HEK293T (cell line): ENCODE results near the gene STRN3.

ENCODE experiments used
- CTCF ChIA-PET: fragments of 350-600 bp; formaldehyde crosslinking; extraction: SDS; loops from one replicate; lab custom pipeline; 2021; ENCODE audit warnings: antibody characterized with exemption, inconsistent platforms; lab: Yijun Ruan, JAX
- POLR2A ChIA-PET: fragments of 350-600 bp; formaldehyde crosslinking; extraction: SDS; loops from one replicate; lab custom pipeline; 2020; ENCODE audit warnings: antibody characterized with exemption, inconsistent platforms; lab: Yijun Ruan, JAX
- DNase-seq: peaks from one replicate; pipeline ENCODE4 v3.0.0; 2012; ENCODE audit warnings: mixed read lengths; ENCODE audit errors: extremely low spot score
- ARNT ChIP-seq: fragments of 450-650 bp; IDR thresholded peaks from 2 replicates; pipeline ENCODE4 v1.6.1; 2017; ENCODE audit warnings: mild to moderate bottlenecking
- BHLHE40 ChIP-seq: fragments of 450-650 bp; IDR thresholded peaks from 2 replicates; pipeline ENCODE4 v1.6.1; 2016; ENCODE audit warnings: mild to moderate bottlenecking, moderate library complexity, borderline replicate concordance
- CTBP1 ChIP-seq: fragments of 450-650 bp; IDR thresholded peaks from 2 replicates; pipeline ENCODE4 v1.6.1; 2016; ENCODE audit warnings: borderline replicate concordance
- ELF4 ChIP-seq: fragments of 450-650 bp; IDR thresholded peaks from 2 replicates; pipeline ENCODE4 v1.6.1; 2017; ENCODE audit warnings: antibody characterized with exemption
- FOXA1 ChIP-seq: fragments of 450-650 bp; IDR thresholded peaks from 2 replicates; pipeline ENCODE4 v1.6.1; 2016; ENCODE audit warnings: mild to moderate bottlenecking
- FOXK2 ChIP-seq: fragments of 450-650 bp; IDR thresholded peaks from 2 replicates; pipeline ENCODE4 v1.6.1; 2016; ENCODE audit warnings: mild to moderate bottlenecking
- FOXM1 ChIP-seq: fragments of 450-650 bp; IDR thresholded peaks from 2 replicates; pipeline ENCODE4 v1.6.1; 2017; ENCODE audit warnings: mild to moderate bottlenecking, borderline replicate concordance
- HDGF ChIP-seq: fragments of 450-650 bp; IDR thresholded peaks from 2 replicates; pipeline ENCODE4 v1.6.1; 2017; ENCODE audit warnings: antibody characterized with exemption, borderline replicate concordance
- L3MBTL2 ChIP-seq: fragments of 450-650 bp; conservative IDR thresholded peaks from 2 replicates; pipeline ENCODE4 v1.6.1; 2016; ENCODE audit warnings: mild to moderate bottlenecking
- LEF1 ChIP-seq: fragments of 450-650 bp; IDR thresholded peaks from 2 replicates; pipeline ENCODE4 v1.6.1; 2017; ENCODE audit warnings: mild to moderate bottlenecking, borderline replicate concordance
- NFRKB ChIP-seq: fragments of 450-650 bp; IDR thresholded peaks from 2 replicates; pipeline ENCODE4 v1.6.1; 2016; ENCODE audit warnings: mild to moderate bottlenecking, moderate library complexity
- PKNOX1 ChIP-seq: fragments of 450-650 bp; IDR thresholded peaks from 2 replicates; pipeline ENCODE4 v1.6.1; 2016
- SP1 ChIP-seq: fragments of 450-650 bp; IDR thresholded peaks from 2 replicates; pipeline ENCODE4 v1.6.1; 2017
- SUZ12 ChIP-seq: fragments of 450-650 bp; IDR thresholded peaks from 2 replicates; pipeline ENCODE4 v1.6.1; 2016; ENCODE audit warnings: mild to moderate bottlenecking
- TARDBP ChIP-seq: fragments of 450-650 bp; IDR thresholded peaks from 2 replicates; pipeline ENCODE4 v1.6.1; 2016
- ZNF384 ChIP-seq: fragments of 450-650 bp; IDR thresholded peaks from 2 replicates; pipeline ENCODE4 v1.6.1; 2016

Gene STRN3

DNA sequence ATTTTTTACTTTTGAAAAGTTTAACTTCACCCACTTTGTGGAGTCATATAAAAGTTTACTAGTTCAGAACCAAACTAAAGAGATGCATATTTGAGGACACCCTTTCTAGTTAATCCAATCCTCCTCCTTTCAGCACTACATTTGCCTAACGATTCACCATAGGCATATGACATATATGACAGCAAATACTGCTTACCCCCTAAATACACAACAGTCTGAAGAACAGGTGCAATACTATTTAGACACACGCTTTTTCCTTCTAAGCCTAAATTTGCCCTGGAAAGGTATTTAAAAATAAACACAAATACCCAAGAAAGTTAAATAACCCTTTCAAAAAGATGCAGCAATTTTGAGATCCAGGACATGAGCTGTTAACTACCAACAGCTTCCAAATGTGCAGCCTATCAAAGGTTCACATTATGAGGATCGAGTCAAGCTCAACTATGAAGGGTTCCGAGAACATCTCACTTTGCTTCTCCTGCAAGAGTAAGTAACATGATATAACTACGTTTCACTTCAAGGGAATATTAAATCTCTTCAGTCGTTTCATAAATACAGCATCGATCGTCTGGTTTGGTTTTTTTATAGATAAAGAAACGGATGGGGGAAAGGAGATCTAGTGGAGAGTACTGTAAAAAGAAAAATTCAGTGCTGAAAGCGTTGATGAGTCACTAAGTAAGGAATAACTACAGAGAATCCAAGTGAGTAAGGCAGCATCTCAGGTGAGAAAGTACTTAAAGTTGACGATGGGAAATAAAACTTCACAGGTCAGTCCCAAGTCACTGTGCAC, 1.4 kb downstream of the STRN3 start:
- POLR2A ChIA-PET, result interaction anchor here (1.5 to 2.1 kb wide), 5 partner anchors 14 to 44 kb away, joined by 3 to 10 read pairs (median 8); no protein-coding TSS in a partner anchor
- TF ChIP-seq ARNT (no peak), SP1 (no peak), ZNF384 (no peak), NFRKB (no peak), SUZ12 (no peak), PKNOX1 (no peak), FOXM1 (no peak), FOXA1 (no peak), FOXK2 (no peak), CTBP1 (no peak), HDGF (no peak), TARDBP (no peak)
- CTCF ChIA-PET, result no interaction called here
- no peak for DNase-seq

DNA sequence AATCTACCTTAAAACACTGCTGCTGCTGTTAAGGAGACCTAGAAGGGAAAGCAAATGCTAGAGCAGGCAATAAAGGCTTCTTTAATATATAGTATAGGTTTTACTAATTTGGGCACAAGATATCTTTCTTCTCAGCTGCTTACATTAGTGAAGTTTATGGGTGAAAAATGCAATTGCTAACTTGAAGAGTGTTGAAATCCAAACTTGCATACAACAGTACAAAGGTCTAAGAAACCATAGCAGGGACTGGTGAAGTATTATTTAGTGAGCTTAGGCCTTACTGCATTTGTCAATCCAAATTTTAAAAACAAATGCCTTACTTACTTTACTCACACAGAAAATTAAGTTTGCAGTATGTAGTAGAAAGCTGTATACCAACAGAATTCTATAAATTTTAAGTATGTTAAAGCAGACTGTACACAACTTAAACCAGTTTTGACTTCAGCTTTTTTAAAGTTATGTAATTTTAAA, 2.1 kb downstream of the STRN3 start:
- TF ChIP-seq FOXK2, result no peak
- no peak for TF ChIP-seq FOXM1
- no peak for TF ChIP-seq LEF1
- TF ChIP-seq SP1, result no peak
- TF ChIP-seq ELF4, result no peak
- ChIA-PET POLR2A (no interaction called here), CTCF (no interaction called here)
- DNase-seq, result no peak

DNA sequence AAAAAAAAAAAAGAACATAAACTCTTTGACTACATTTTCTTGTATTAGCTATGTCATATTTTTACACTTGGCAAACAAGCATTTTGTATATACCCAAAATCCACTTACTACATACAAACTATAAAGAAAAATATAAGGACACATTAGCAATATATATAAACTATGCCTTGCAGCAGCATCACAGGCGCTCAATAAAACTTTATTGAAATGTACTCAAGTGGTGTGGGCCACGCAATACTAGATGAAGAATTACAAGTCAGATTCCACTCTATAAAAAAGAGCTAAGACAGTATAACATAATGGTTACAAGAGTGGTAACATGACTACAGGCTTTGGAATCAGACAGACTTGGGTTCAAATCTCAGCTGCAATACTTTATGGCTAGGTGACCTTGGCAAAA, 3.8 kb downstream of the STRN3 start:
- ChIA-PET CTCF (no interaction called here), POLR2A (no interaction called here)
- TF ChIP-seq CTBP1, result no peak
- TF ChIP-seq FOXA1, result no peak
- no peak for TF ChIP-seq PKNOX1
- no peak for TF ChIP-seq FOXK2
- TF ChIP-seq NFRKB, result no peak
- TF ChIP-seq ARNT, result no peak
- no peak for TF ChIP-seq LEF1
- no peak for TF ChIP-seq TARDBP
- no peak for TF ChIP-seq ELF4
- TF ChIP-seq SUZ12, result no peak
- TF ChIP-seq SP1, result no peak
- no peak for DNase-seq

GRCh38 chr14:31021576-31021949, 4.6 kb downstream of the STRN3 start:
- DNase-seq, result no peak
- TF ChIP-seq PKNOX1 (no peak), BHLHE40 (no peak), NFRKB (no peak), FOXK2 (no peak), HDGF (no peak), ARNT (no peak)
- ChIA-PET POLR2A (no interaction called here), CTCF (no interaction called here)

DNA sequence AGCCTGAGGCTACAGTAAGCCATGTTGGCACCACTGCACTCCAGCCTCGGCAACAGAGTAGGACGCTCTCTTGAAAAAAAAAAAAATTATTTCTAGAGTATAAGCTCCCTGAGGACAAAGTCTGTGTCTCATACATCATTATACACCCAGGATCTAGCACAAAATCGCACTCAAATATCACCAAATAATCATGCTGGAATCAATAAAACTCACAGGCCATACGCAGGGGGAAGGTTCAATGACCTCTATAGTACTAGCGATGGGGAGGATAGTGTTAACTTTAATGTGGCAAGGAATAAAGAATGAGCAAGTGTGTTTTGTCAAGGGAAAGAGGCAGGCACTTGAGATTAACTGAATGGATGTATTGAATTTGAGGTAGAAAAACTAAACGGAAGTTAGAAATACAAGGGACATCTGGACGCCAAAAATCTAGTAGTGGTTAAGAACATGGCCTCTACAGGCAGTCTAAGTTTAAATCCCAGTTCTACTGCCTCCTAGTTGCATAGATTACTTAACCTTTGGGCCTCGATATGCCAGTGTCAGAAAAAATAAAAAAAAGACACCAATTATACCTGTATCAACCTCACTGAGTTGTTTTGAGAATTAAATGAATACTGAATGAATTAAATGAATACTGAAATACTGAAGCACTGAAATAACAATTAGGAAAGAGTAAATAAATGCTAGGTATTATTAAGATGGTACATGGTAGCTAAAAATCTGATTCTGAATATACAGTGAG, 5.2 kb downstream of the STRN3 start:
- ChIA-PET POLR2A (no interaction called here), CTCF (no interaction called here)
- DNase-seq, result no peak
- no peak for TF ChIP-seq FOXA1
- TF ChIP-seq ZNF384, result no peak
- no peak for TF ChIP-seq LEF1
- no peak for TF ChIP-seq NFRKB
- no peak for TF ChIP-seq ELF4
- no peak for TF ChIP-seq L3MBTL2
- no peak for TF ChIP-seq FOXK2
- TF ChIP-seq FOXM1, result no peak
- TF ChIP-seq ARNT, result no peak
- no peak for TF ChIP-seq HDGF
- TF ChIP-seq SUZ12, result no peak
- TF ChIP-seq SP1, result no peak
- no peak for TF ChIP-seq PKNOX1
